ENCODE results near the gene KIF1A. TPM values are rescaled to one million over a fixed set of nuclear protein-coding genes. Genes with fewer than 3 reads are reported as not detected.

The KIF1A gene
- total RNA-seq, 1 experiment from 2014 or later: 279 TPM

DNA sequence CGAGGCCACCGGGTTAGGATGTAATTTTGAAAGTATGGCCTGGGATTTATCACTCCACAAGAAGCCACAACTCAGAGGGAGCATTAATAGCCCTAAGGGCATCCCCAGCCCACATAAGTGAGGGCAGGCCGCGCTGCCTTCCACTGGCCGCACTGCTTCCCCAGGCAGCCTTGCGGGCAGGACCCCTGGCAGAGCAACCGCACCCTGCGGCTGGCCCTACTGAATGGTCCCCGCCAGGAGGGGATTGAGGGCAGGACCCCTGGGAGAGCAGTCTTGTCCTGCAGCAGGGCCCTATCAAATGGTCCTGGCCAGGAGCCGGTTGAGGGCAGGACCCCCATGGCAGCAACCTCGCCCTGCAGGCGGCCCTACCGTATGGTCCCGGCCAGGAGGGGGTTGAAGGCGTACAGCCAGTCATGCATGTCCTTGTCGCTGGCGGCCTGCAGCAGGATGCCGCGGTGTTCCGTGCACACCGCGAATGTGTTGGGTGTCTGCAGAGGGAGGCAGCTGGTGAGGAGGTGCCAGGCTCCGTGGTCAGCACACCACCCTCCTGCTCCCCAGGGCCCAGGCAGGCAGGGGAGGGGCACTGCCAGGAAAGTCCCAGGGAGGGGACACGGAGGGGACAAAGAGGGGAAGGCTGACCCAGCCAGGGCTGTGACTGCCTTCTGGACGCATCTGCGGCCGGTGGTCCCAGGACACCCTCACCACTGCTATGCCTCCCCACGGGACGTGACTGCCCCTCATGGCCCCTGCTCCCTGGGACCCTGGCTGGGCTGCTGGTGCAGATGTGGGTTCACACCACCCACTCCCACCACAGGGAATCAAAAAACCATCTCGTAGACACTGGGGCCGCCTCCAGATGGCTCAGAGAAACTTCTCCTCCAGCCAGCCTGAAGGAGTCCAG lies 102.1 kb downstream of the KIF1A start:
- CTCF ChIA-PET: no interaction called here
- Mint-ChIP-seq H3K9me3 (no peaks in the 10 kb centered on the region), H3K36me3 (peaks cover 17% of the 10 kb centered on the region), H3K4me3 (no peak overlapping the region), H3K27ac (no peak overlapping the region), H3K4me1 (no peaks in the 10 kb centered on the region), H3K27me3 (ENCODE audit: low read depth) (no peaks in the 10 kb centered on the region)
- ATAC-seq (no peak), DNase-seq (ENCODE audit: low spot score) (no peak)
- POLR2A ChIA-PET: no interaction called here
- no peak for TF ChIP-seq ZNF423 (CRISPR knock-in tag; IDR thresholded peaks at IDR 0.05)
- TF ChIP-seq, protein P1, sequence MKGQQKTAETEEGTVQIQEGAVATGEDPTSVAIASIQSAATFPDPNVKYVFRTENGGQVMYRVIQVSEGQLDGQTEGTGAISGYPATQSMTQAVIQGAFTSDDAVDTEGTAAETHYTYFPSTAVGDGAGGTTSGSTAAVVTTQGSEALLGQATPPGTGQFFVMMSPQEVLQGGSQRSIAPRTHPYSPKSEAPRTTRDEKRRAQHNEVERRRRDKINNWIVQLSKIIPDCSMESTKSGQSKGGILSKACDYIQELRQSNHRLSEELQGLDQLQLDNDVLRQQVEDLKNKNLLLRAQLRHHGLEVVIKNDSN (CRISPR knock-in tag; IDR thresholded peaks at IDR 0.05): no peak
- TF ChIP-seq, protein P2, sequence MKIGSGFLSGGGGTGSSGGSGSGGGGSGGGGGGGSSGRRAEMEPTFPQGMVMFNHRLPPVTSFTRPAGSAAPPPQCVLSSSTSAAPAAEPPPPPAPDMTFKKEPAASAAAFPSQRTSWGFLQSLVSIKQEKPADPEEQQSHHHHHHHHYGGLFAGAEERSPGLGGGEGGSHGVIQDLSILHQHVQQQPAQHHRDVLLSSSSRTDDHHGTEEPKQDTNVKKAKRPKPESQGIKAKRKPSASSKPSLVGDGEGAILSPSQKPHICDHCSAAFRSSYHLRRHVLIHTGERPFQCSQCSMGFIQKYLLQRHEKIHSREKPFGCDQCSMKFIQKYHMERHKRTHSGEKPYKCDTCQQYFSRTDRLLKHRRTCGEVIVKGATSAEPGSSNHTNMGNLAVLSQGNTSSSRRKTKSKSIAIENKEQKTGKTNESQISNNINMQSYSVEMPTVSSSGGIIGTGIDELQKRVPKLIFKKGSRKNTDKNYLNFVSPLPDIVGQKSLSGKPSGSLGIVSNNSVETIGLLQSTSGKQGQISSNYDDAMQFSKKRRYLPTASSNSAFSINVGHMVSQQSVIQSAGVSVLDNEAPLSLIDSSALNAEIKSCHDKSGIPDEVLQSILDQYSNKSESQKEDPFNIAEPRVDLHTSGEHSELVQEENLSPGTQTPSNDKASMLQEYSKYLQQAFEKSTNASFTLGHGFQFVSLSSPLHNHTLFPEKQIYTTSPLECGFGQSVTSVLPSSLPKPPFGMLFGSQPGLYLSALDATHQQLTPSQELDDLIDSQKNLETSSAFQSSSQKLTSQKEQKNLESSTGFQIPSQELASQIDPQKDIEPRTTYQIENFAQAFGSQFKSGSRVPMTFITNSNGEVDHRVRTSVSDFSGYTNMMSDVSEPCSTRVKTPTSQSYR (CRISPR knock-in tag; IDR thresholded peaks at IDR 0.05): no peak
- TF ChIP-seq, protein P3, sequence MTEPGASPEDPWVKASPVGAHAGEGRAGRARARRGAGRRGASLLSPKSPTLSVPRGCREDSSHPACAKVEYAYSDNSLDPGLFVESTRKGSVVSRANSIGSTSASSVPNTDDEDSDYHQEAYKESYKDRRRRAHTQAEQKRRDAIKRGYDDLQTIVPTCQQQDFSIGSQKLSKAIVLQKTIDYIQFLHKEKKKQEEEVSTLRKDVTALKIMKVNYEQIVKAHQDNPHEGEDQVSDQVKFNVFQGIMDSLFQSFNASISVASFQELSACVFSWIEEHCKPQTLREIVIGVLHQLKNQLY (CRISPR knock-in tag; IDR thresholded peaks at IDR 0.05): no peak
- TF ChIP-seq MXD4 (CRISPR knock-in tag; IDR thresholded peaks at IDR 0.05; ENCODE audit: borderline replicate concordance): no peak
- no peak for TF ChIP-seq ZNF671 (CRISPR knock-in tag; IDR thresholded peaks at IDR 0.05)
- TF ChIP-seq, protein P4, sequence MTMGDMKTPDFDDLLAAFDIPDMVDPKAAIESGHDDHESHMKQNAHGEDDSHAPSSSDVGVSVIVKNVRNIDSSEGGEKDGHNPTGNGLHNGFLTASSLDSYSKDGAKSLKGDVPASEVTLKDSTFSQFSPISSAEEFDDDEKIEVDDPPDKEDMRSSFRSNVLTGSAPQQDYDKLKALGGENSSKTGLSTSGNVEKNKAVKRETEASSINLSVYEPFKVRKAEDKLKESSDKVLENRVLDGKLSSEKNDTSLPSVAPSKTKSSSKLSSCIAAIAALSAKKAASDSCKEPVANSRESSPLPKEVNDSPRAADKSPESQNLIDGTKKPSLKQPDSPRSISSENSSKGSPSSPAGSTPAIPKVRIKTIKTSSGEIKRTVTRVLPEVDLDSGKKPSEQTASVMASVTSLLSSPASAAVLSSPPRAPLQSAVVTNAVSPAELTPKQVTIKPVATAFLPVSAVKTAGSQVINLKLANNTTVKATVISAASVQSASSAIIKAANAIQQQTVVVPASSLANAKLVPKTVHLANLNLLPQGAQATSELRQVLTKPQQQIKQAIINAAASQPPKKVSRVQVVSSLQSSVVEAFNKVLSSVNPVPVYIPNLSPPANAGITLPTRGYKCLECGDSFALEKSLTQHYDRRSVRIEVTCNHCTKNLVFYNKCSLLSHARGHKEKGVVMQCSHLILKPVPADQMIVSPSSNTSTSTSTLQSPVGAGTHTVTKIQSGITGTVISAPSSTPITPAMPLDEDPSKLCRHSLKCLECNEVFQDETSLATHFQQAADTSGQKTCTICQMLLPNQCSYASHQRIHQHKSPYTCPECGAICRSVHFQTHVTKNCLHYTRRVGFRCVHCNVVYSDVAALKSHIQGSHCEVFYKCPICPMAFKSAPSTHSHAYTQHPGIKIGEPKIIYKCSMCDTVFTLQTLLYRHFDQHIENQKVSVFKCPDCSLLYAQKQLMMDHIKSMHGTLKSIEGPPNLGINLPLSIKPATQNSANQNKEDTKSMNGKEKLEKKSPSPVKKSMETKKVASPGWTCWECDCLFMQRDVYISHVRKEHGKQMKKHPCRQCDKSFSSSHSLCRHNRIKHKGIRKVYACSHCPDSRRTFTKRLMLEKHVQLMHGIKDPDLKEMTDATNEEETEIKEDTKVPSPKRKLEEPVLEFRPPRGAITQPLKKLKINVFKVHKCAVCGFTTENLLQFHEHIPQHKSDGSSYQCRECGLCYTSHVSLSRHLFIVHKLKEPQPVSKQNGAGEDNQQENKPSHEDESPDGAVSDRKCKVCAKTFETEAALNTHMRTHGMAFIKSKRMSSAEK (CRISPR knock-in tag; IDR thresholded peaks at IDR 0.05; ENCODE audit: borderline replicate concordance): no peak
- TF ChIP-seq, protein P5, sequence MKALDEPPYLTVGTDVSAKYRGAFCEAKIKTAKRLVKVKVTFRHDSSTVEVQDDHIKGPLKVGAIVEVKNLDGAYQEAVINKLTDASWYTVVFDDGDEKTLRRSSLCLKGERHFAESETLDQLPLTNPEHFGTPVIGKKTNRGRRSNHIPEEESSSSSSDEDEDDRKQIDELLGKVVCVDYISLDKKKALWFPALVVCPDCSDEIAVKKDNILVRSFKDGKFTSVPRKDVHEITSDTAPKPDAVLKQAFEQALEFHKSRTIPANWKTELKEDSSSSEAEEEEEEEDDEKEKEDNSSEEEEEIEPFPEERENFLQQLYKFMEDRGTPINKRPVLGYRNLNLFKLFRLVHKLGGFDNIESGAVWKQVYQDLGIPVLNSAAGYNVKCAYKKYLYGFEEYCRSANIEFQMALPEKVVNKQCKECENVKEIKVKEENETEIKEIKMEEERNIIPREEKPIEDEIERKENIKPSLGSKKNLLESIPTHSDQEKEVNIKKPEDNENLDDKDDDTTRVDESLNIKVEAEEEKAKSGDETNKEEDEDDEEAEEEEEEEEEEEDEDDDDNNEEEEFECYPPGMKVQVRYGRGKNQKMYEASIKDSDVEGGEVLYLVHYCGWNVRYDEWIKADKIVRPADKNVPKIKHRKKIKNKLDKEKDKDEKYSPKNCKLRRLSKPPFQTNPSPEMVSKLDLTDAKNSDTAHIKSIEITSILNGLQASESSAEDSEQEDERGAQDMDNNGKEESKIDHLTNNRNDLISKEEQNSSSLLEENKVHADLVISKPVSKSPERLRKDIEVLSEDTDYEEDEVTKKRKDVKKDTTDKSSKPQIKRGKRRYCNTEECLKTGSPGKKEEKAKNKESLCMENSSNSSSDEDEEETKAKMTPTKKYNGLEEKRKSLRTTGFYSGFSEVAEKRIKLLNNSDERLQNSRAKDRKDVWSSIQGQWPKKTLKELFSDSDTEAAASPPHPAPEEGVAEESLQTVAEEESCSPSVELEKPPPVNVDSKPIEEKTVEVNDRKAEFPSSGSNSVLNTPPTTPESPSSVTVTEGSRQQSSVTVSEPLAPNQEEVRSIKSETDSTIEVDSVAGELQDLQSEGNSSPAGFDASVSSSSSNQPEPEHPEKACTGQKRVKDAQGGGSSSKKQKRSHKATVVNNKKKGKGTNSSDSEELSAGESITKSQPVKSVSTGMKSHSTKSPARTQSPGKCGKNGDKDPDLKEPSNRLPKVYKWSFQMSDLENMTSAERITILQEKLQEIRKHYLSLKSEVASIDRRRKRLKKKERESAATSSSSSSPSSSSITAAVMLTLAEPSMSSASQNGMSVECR (CRISPR knock-in tag; IDR thresholded peaks at IDR 0.05; ENCODE audit: borderline replicate concordance): no peak
- TF ChIP-seq, protein P6, sequence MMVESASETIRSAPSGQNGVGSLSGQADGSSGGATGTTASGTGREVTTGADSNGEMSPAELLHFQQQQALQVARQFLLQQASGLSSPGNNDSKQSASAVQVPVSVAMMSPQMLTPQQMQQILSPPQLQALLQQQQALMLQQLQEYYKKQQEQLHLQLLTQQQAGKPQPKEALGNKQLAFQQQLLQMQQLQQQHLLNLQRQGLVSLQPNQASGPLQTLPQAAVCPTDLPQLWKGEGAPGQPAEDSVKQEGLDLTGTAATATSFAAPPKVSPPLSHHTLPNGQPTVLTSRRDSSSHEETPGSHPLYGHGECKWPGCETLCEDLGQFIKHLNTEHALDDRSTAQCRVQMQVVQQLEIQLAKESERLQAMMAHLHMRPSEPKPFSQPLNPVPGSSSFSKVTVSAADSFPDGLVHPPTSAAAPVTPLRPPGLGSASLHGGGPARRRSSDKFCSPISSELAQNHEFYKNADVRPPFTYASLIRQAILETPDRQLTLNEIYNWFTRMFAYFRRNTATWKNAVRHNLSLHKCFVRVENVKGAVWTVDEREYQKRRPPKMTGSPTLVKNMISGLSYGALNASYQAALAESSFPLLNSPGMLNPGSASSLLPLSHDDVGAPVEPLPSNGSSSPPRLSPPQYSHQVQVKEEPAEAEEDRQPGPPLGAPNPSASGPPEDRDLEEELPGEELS (CRISPR knock-in tag; IDR thresholded peaks at IDR 0.05): no peak
- no peak for TF ChIP-seq NFYB (CRISPR knock-in tag; conservative IDR thresholded peaks at IDR 0.05; ENCODE audit: low read depth)
- TF ChIP-seq ESRRA (CRISPR knock-in tag; IDR thresholded peaks at IDR 0.05; ENCODE audit: borderline replicate concordance): no peak
- no peak for TF ChIP-seq SMAD4 (CRISPR knock-in tag; IDR thresholded peaks at IDR 0.05)
- no peak for TF ChIP-seq ZNF219 (CRISPR knock-in tag; IDR thresholded peaks at IDR 0.05; ENCODE audit: borderline replicate concordance)
- TF ChIP-seq, protein P7, sequence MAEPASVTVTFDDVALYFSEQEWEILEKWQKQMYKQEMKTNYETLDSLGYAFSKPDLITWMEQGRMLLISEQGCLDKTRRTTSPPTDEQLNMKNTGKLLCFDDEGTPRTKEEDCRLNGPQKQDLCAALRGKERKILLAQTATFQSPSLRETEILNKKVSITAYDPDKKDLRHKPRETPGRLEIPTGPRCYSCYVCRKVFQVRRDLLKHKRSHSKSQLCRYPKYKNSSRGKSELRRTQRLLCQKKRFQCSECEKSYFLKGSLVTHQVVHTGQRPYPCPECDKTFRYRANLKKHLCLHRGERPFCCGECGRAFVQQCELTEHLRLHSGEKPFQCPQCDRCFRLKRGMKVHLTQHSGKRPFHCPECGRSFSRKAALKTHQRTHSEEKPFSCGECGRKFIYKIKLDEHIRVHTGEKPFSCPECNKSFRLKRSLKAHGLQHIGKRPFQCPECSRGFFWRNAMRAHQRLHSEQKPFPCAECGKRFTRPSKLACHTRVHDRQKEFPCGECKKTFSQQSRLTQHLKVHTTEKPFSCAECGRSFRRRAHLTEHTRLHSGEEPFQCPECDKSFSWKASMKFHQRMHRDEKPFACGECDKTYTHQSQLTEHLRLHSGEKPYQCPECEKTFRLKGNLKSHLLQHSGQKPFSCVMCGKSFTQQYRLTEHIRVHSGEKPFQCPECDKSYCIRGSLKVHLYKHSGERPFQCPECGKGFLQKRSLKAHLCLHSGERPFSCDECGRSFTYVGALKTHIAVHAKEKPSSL (CRISPR knock-in tag; conservative IDR thresholded peaks at IDR 0.05): no peak
- TF ChIP-seq CREB1 (CRISPR knock-in tag; IDR thresholded peaks at IDR 0.05): no peak
